OCI-LY3 (cell line): Measurements from ENCODE around the gene RHOD.

Experiments used
- H2AFZ ChIP-seq: fragments of 200-600, 300-600 bp; shearing (Covaris generic); 2 replicates; pipeline ENCODE4 v1.6.0; 2014; ENCODE audit warnings: antibody characterized with exemption, low read depth, low read length
- H3K27ac ChIP-seq: fragments of 200-600, 300-600 bp; sonication (generic); 2 replicates; pipeline ENCODE4 v1.5.1; 2014; ENCODE audit warnings: mild to moderate bottlenecking, low read length, moderate library complexity, mixed read lengths
- H3K27me3 ChIP-seq: fragments of 200-600, 300-600 bp; sonication (generic); 2 replicates; pipeline ENCODE4 v1.6.1; 2014; ENCODE audit warnings: low read depth, low read length, mixed read lengths
- H3K36me3 ChIP-seq: fragments of 200-600, 300-600 bp; sonication (generic); replicated peaks from 2 replicates; pipeline ENCODE3; 2014; ENCODE audit warnings: low read depth, low read length, mixed read lengths
- H3K4me1 ChIP-seq: fragments of 300-600, 200-600 bp; sonication (generic); 2 replicates; pipeline ENCODE4 v1.6.1; 2014; ENCODE audit warnings: low read length, mixed read lengths
- H3K4me2 ChIP-seq: fragments of 200-600, 300-600 bp; sonication (generic); 2 replicates; pipeline ENCODE4 v1.6.1; 2014; ENCODE audit warnings: low read length, mixed read lengths
- H3K4me3 ChIP-seq: fragments of 300-600, 200-600 bp; sonication (generic); 2 replicates; pipeline ENCODE4 v1.5.1; 2014; ENCODE audit warnings: antibody characterized with exemption, mild to moderate bottlenecking, low read length, moderate library complexity
- H3K79me2 ChIP-seq: fragments of 300-600, 200-600 bp; shearing (Covaris generic); 2 replicates; pipeline ENCODE4 v1.6.1; 2014; ENCODE audit warnings: mild to moderate bottlenecking, low read length, mixed read lengths
- H3K9ac ChIP-seq: fragments of 300-600, 200-600 bp; shearing (Covaris generic); 2 replicates; pipeline ENCODE4 v1.6.0; 2014; ENCODE audit warnings: mild to moderate bottlenecking, low read length, moderate library complexity
- H3K9me3 ChIP-seq: fragments of 200-600, 300-600 bp; shearing (Covaris generic); 2 replicates; pipeline ENCODE4 v1.6.1; 2014; ENCODE audit warnings: low read length, mixed read lengths; ENCODE audit not compliant: insufficient read depth
- H4K20me1 ChIP-seq: fragments of 200-600, 300-600 bp; sonication (generic); 2 replicates; pipeline ENCODE4 v1.6.1; 2016; ENCODE audit warnings: low read length, mixed read lengths; ENCODE audit not compliant: insufficient read depth
- EZH2phosphoT487 ChIP-seq: fragments of 200-600 bp; shearing (Covaris generic); IDR thresholded peaks from 2 replicates; pipeline ENCODE4 v1.6.1; 2018; ENCODE audit warnings: antibody characterized with exemption, mixed run types, low read depth
- TF ChIP-seq, protein P1 (sequence below): fragments of 200-600, 300-600 bp; sonication (generic); IDR thresholded peaks from 2 replicates; pipeline ENCODE4 v1.5.1; 2014; ENCODE audit warnings: antibody characterized with exemption, low read length, low read depth

RHOD gene

DNA sequence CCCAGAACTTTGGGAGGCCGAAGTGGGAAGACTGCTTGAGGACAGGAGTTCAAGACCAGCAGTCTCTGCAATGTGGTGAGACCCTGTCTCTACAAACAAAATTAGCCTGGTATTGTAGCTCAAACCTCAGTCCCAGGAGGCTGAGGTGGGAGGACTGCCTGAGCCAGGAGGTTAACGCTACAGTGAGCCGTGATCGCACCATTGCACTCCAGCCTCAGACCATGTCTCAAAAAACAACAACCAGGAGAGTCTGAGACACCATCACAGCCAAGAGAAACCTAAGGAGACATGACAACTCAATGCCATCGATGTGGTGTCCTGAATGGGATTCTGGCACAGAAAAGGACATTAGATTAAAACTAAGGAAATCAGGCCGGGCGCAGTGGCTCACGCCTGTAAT, 34.1 kb downstream of the RHOD start:
- Histone ChIP-seq H3K27ac (no peak overlapping the region), H4K20me1 (no peaks in the 10 kb centered on the region), H3K36me3 (no peaks in the 10 kb centered on the region), H3K27me3 (no peaks in the 10 kb centered on the region), H3K4me3 (no peak overlapping the region), H3K79me2 (0 out of 2 replicates have a peak, but pooled peaks cover 3% of the 10 kb centered on the region), H3K4me2 (no peak overlapping the region), H2AFZ (no peak overlapping the region), H3K4me1 (peaks cover 10% of the 10 kb centered on the region), H3K9me3 (no peaks in the 10 kb centered on the region), H3K9ac (no peak overlapping the region)
- no peak for TF ChIP-seq EZH2phosphoT487
- TF ChIP-seq, protein P1, sequence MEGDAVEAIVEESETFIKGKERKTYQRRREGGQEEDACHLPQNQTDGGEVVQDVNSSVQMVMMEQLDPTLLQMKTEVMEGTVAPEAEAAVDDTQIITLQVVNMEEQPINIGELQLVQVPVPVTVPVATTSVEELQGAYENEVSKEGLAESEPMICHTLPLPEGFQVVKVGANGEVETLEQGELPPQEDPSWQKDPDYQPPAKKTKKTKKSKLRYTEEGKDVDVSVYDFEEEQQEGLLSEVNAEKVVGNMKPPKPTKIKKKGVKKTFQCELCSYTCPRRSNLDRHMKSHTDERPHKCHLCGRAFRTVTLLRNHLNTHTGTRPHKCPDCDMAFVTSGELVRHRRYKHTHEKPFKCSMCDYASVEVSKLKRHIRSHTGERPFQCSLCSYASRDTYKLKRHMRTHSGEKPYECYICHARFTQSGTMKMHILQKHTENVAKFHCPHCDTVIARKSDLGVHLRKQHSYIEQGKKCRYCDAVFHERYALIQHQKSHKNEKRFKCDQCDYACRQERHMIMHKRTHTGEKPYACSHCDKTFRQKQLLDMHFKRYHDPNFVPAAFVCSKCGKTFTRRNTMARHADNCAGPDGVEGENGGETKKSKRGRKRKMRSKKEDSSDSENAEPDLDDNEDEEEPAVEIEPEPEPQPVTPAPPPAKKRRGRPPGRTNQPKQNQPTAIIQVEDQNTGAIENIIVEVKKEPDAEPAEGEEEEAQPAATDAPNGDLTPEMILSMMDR = no peak

DNA sequence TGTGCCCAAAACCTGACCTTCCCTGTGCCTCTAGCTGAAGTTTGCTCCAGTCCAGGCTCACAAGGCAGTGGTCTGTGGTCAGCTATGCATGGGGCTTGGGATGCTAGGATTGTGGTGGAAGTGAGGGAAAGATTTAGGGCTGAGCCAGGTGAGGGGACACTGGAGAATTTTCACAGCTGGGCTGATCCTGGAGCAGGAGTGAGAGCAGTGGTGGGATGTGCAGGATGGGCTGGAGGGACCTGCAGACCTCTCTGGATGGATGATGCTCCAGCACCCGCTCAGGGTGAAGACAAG, 38.5 kb downstream of the RHOD start:
- Histone ChIP-seq H3K9ac (no peak overlapping the region), H2AFZ (no peak overlapping the region), H3K27ac (no peak overlapping the region), H3K36me3 (no peaks in the 10 kb centered on the region), H3K9me3 (no peaks in the 10 kb centered on the region), H3K27me3 (no peaks in the 10 kb centered on the region), H3K4me2 (peak overlapping the region; percentile 71), H3K4me1 (peaks cover 27% of the 10 kb centered on the region), H3K4me3 (peak overlapping the region; percentile 71; the same call in 1 of the 2 replicates), H4K20me1 (no peaks in the 10 kb centered on the region), H3K79me2 (0 out of 2 replicates have a peak, but pooled peaks cover 3% of the 10 kb centered on the region)
- TF ChIP-seq, protein P1 = no peak
- no peak for TF ChIP-seq EZH2phosphoT487

DNA sequence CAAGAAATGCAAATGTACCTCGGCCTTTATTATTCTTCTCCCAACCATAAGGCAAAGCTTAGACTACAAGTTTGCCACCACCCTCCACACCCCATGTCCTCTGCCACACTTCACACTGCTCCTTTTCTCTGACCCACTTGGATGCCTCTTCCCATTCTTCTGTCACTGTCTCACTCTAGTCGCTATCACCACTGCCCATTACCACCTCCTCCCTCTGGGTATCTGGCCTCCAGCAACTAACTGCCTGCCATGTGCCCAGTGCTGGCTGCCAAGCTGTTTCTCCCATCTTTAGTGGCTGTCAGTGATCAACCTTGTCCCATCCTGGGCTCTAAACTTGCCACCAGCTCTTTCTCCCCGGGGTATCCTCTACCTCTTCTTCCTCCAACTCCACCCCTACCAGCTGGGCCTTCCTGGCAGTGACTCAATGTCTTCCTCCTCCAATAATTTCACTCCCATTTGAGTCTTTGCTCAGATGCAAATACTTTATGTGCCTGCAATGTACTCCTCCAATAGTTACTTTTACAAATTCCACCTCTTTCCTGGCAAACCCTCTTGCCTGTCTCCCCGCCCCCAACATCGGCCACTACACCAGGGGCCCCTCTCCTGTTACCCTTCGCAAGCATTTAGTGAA, 42.3 kb downstream of the RHOD start:
- TF ChIP-seq, protein P1 = no peak
- TF ChIP-seq EZH2phosphoT487 = no peak
- 0 out of 2 replicates have a peak overlapping the region, but pooled peaks have one; percentile 60 for H3K4me2 ChIP-seq
- no peaks in the 10 kb centered on the region for H3K27me3 ChIP-seq

DNA sequence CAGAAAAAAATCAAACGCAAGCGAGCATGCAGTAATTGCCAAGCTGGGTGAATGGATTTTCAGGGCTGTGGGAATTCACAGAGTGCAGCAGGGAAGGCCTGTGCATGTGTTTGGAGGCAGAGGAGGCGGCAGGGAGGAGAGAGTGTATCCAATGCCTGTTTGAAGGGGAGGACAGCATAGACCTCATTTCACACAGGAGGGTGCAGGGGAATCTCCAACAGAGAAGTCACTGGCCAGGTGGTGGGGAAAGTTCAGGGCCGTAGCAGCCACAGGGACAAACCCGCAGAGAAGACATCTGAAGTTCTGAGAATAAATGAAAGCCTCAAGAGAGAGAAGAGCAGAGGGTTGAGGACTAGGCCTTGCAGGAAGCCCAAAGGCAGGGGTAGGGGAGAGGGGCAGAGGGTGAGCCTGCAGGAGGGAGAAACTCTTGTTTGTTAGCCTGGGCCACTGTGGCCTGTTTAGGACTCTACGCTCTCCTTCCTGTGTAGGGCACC, 43.2 kb downstream of the RHOD start:
- TF ChIP-seq EZH2phosphoT487 = no peak
- TF ChIP-seq, protein P1 = no peak
- Histone ChIP-seq H3K79me2 (no peaks in the 10 kb centered on the region), H3K9ac (peak overlapping the region; percentile 52; the same call in 1 of the 2 replicates), H3K27me3 (no peaks in the 10 kb centered on the region), H4K20me1 (no peaks in the 10 kb centered on the region), H3K4me3 (peak overlapping the region; percentile 19; the same call in 1 of the 2 replicates), H3K4me2 (peak overlapping the region; percentile 60), H3K27ac (peak overlapping the region; percentile 71), H3K4me1 (peaks cover 40% of the 10 kb centered on the region), H2AFZ (peak overlapping the region; percentile 91), H3K9me3 (no peaks in the 10 kb centered on the region), H3K36me3 (no peaks in the 10 kb centered on the region)

More for the DNA sequence above, 42.3 kb downstream of the RHOD start:
- 0 out of 2 replicates have a peak overlapping the region, but pooled peaks have one; percentile 71 for H3K27ac ChIP-seq
- peaks cover 36% of the 10 kb centered on the region for H3K4me1 ChIP-seq
- H3K79me2 ChIP-seq = no peaks in the 10 kb centered on the region
- H2AFZ ChIP-seq = peak overlapping the region; percentile 16
- no peaks in the 10 kb centered on the region for H3K36me3 ChIP-seq
- H3K9ac ChIP-seq = no peak overlapping the region
- H3K9me3 ChIP-seq = no peaks in the 10 kb centered on the region
- H4K20me1 ChIP-seq = no peaks in the 10 kb centered on the region
- H3K4me3 ChIP-seq = no peak overlapping the region
